Measurements from ENCODE around the gene DNAH6.
"Not testable (repeated sequence)": the region's sequence is repeated elsewhere in the genome, so short reads cannot be mapped to it uniquely, and the experiment has no call there.

Gene DNAH6

DNA sequence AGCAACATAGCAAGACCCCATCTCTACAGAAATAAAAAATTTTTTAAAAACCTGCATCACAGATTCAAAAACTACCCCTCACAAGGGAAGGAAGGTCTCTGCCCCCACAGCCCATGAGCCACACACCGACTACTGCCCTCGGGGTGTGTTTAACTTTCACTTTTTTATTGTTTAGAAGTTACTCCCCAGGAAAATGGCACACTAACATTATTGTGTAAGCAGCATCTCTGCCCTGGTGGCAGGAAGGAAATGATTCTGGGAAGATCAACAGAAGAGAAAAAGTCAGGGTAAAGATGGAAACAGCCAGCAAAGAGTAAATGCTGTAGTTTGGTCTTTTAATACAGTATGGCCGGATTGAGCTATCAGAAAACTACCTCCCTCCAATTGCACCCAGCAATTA, 342.6 kb downstream of the DNAH6 start:
- in situ Hi-C loops (cut with MboI; ENCODE audit: low sequenced_read_pairs), result no loop called here

DNA sequence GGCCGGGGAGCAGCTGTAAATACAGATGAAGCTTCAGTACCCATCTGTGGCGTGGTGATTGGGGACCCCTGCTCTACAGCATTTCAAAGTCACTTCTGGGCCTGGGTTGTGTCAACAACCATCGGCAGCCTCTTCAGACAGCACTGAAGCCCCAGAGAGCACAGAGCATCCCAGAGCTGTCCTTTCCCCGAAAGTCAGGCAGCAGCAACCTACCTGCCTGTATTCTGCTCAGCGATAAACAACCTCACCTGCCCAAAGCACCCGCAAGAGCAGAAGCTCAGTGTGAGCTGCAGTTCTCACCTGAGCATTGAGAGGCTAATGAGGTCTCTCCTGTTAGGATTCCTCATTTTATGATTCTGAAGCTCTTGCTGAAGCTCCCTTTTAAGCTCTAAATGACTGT, 345.2 kb downstream of the DNAH6 start:
- in situ Hi-C loops (cut with MboI; ENCODE audit: low sequenced_read_pairs), result no loop called here

DNA sequence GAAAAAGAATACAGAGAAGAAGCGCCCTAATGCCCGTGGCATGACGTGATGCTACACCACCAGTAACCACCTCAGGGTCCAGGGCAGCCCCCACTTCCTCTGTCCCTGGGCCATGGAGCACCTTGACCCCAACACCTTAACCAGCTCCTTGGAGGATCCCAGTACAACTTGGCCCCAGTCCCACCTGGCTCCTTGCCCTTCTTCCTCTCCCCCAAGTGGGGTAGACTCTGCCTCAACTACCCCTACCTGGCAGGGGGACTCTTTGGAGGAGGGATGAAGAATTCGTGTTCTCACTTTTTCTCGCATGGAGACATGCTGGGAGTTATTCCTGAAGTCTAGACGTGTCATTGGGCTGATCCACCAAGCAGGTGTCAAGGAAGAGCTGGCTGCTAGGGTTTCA, 345.7 kb downstream of the DNAH6 start:
- in situ Hi-C loops (cut with MboI; ENCODE audit: low sequenced_read_pairs), result no loop called here

DNA sequence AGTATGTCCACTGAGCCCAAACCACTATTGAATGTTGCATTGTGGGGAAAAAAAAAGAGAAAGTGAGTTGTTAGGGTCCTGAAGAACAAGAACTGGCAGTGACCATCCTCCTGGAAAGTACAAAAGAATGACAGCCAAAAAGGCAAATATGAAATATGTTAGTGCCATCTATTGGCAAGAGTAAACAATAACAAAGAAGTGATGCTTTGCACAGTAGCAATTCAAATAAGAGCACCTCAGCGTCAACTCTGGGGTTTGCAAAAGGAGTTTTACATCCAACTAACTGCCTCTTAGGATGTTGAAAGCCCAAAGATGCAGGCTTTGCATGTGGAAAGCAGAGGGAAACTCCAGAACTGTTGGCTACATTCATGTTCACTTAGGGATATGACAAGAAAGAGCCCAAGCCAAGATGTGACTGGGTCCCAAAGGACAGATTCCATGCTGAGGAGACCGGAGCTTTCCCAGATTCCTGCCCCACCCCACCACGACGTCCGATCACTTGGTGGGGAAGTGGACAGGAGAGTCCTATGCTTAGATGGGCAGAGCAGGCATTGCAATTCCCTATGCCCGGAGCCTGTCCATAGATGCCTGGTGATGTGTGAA, 349.0 kb downstream of the DNAH6 start:
- in situ Hi-C loops (cut with MboI; ENCODE audit: low sequenced_read_pairs), result no loop called here

DNA sequence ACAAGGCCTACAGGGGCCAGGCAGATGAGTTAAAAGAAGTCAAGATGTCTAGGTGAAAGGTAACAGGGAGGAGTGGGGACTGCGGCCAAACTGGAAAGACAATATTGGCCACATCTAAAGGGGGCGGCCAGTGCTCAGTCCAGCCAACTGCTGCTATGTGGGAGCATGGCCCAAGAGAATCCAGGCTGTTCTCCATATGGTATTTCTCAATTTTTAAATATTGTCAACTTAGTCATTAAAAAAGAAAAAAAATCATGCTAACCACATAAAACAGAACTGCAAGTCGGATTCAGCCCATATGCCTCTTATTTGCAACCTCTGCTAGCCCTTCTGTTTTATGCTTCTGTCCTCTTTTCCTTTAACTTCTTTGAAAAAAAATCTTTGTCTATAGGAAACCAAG, 349.8 kb downstream of the DNAH6 start:
- in situ Hi-C loops (cut with MboI; ENCODE audit: low sequenced_read_pairs), result no loop called here

DNA sequence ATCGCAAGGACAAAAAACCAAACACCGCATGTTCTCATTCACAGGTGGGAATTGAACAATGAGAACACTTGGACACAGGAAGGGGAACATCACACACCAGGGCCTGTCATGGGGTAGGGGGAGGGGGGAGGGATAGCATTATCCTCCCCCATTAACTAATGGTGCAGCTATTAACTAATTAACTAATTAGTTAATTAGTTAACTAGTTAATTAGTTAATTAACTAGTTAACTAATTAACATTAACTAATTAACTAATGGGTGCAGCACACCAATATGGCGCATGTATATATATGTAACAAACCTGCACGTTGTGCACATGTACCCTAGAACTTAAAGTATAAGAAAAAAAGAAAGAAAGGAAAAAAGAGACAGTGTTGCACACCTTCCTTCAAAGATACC, 352.0 kb downstream of the DNAH6 start:
- in situ Hi-C loops (cut with MboI; ENCODE audit: low sequenced_read_pairs), result not testable (repeated sequence)
